ENCODE data around the gene ATP8A2.
"Not testable (repeated sequence)": the region's sequence is repeated elsewhere in the genome, so short reads cannot be mapped to it uniquely, and the experiment has no call there.

The ATP8A2 gene

DNA sequence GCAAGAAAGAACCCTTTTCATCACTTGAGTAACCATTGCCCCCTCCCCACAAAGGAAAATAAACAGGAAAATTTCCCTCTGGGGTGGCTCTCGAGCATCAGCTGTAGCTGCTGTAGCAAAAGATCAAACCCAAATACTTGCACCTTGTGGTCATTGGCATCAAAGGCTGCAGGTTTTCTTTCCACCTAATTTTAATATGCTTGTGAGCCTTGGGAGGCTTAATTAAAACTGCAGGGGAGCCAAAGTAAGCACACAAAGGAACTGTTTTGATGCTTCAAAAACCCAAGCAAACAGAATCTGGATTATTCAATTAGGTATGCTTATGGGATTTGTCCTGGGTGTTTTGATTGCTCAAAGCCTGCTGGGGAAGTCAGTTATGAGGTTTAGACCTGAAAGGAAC lies 560.6 kb downstream of the ATP8A2 start:
- no peak for DNase-seq
- intact Hi-C loops (cut with DNase I), result no loop called here

DNA sequence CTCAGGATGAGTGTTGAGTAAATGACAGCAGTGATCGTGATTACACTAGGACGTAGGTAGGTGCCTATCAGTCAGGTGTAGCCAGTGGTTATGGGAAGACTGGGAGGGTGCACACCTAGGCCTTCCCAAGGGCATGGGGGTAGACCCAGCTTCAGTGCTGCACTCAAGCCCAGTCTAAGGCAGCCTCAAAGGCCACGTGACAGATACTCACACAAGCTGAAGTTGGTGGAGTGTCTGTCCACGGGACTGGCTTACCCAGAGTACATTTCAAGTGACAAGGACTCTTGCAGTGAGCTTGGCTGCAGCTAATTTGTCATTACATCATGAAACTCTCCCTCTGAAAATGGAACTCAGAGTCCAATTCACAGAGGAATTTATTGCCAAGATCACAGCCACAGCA lies 561.7 kb downstream of the ATP8A2 start:
- intact Hi-C loops (cut with DNase I), result no loop called here
- no peak for DNase-seq

DNA sequence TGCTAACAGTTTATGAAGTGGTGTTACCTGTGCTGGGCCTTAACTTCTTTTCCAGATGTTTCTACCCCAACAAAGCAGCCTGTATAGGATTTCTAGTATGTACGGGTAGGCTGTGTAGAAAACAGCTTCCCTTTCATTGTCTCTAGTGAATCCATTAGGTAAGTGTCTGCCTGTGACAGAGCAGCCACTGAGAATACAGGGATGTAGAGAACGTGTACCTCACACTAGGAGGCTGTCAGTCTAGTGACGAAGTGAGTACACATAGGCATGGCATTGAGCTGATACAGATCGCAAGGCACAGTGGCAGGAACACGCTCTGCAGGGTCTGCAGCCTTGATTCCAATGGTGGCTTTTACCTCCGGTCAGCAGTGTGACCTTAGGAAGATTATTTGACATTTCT lies 562.4 kb downstream of the ATP8A2 start:
- intact Hi-C loops (cut with DNase I), result no loop called here
- DNase-seq, result no peak

DNA sequence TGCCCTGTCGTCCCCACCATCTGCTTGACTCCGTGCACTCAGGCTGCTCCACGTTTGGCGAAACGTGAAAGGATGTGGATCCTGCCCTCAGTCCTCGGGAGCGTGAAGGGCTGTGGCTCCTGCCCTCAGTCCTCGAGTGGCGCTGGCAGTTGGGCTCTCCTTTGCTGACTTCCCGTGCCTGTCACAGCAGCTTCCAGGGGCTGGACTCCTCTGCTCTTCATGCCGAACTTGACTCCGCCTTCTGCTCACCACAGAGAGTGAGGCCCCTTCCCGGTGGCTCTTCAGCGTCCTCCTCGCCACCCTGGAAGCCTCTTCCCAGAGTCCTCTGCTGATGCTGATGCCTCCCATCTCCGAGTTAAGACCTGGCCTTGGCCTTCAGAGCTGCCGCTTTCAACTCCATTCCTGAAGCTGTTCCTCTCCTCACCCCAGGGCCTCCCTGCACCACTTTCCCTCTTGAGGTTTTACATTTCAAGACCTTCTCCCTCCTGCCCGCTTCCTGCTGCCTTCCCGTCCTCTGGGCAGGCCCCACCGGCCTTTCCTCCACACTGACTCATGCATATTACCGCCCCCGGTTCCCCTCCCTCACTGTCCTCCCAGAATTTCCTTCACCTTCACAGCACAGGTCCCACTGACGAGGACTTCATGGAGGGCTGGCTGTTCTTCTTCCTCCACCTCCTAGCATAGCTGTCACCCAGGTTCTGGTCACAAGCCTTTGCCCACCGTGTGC lies 568.4 kb downstream of the ATP8A2 start:
- no peak for DNase-seq
- intact Hi-C loops (cut with DNase I), result no loop called here

DNA sequence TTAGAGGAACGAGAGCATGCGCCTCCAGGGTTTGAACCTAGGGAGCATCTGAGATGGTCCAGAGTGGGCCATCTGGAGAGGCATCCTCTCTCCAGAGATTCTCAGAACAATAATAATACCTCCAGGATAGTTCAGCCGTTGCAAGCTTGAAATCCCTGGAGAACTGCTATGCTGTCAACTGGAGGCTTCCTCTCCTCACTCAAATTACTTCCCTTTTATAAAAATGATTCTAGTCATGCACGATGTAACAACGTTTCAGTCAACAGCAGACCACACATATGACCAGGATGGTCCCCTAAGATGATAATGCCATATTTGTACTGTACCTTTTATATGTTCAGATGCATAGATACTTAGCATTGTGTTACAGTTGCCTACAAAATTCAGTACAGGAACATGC lies 571.3 kb downstream of the ATP8A2 start:
- intact Hi-C loops (cut with DNase I), result no loop called here
- DNase-seq, result no peak

DNA sequence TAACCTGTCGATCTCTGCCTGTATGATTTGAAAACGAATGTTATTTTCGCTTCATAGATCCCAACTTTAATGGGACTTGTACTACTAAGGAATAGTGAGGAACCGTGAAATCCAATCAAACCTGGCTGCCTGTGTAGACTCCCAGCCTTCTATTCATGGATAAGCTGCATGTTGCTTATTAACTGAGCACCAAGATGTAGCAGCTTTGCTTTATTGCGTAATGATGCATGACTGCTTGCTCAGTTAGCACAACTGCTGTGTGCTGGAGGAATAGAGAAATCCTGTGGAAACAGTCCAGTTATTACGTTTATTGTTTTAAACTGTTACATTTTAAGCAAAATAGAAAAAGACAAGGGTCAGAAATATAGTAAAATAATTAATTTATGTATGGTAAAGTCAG lies 571.9 kb downstream of the ATP8A2 start:
- no peak for DNase-seq
- intact Hi-C loops (cut with DNase I), result no loop called here

DNA sequence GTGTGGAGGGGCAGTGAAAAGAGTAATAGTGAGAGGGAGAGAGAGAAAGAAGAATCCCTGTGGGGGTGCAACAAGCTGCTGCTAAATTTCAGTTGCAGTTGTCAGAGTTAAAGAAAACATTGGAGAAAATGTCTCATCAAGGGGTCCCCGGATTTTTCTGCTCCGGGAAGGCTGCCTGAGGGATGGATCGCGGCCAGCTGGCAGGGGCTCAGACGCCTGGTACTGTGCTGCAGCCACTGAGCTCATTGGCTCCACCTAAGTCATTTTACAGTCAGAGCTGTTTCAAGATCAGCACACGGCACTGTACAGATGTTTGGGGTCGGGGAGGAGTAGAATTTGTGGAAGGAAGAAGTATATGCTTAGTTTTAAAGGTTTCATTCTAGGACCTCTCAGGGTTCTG lies 573.8 kb downstream of the ATP8A2 start:
- intact Hi-C loops (cut with DNase I), result no loop called here
- DNase-seq, result no peak

DNA sequence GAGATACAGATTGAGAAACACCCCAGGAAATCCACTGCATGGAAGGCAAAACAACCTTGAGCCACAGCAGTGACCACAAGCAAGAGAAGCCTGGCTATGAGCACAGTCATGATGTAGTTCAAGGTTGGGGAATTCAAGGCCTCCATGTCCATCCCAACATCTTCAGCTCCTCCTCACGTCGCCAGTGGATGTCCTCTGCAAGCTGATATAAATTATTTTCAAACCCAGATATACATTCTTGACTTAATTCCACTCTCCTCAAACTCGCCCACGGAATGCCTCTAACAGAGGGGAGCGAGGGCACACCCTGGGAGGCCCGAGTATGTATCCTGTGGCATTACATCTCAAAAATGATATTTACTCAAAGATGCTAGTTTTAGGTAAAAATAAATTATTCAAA lies 574.5 kb downstream of the ATP8A2 start:
- no peak for DNase-seq
- intact Hi-C loops (cut with DNase I), result no loop called here

DNA sequence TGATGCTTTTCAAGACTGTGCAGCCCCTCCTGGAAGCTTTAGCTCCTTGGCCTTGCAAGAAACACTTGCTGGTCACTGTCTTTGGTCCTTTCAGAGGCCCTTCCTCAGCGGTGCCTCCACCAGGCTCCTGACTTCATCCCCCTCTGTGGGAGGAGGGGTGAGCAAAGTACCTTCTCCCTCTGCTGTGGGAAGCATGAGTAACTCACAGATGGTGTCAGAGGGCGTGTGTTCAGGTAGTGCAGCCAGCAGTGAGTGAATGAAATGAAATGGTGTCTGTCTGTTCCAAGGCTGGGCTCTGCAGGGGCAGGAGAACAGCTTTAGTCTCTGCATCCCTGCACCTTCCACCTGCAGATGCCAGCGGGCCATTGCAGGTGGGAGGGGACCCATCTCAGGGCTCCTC lies 577.1 kb downstream of the ATP8A2 start:
- DNase-seq, result no peak
- intact Hi-C loops (cut with DNase I), result no loop called here

DNA sequence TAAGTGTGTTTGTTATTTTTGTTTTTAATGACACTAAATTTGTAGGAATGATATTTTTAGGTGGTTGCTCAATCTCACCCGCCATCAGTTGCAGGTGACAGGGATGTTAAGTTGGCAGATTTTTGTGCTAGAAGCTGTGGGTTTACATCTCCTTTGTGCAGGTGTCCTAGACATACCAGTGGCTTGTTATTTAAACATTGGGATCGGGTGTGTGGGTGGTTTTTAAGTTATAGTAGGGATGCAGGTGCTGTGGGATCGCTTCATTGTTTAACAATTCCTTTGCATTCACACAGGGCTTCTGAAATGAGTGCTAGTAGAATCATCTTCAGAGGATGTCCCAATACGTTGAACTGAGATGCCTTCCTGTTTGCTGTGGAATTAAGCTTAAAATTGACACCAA lies 580.1 kb downstream of the ATP8A2 start:
- DNase-seq, result no peak
- intact Hi-C loops (cut with DNase I), result no loop called here

DNA sequence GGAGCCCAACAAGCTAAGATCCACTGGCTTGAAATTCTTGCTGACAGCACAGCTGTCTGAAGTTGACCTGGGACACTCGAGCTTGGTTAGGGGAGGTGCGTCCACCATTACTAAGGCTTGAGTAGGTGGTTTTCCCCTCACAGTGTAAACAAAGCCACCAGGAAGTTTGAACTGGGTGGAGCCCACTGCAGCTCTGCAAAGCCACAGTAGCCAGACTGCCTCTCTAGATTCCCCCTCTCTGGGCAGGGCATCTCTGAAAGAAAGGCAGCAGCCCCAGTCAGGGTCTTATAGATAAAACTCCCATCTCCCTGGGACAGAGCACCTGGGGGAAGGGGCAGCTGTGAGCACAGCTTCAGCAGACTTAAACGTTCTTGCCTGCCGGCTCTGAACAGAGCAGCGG lies 582.3 kb downstream of the ATP8A2 start:
- intact Hi-C loops (cut with DNase I); DNase-seq: not testable (repeated sequence)

DNA sequence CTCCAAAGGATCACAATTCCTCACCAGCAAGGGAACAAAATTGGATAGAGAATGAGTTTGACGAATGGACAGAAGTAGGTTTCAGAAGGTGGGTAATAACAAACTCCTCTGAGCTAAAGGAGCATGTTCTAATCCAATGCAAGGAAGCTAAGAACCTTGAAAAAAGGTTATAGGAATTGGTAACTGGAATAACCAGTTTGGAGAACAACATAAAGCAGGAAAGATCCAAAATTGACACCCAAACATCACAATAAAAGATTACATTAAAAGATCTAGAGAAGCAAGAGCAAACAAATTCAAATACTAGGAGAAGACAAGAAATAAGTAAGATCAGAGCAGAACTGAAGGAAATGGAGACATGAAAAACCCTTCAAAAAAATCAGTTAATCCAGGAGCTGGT lies 583.2 kb downstream of the ATP8A2 start:
- not testable (repeated sequence) for DNase-seq

DNA sequence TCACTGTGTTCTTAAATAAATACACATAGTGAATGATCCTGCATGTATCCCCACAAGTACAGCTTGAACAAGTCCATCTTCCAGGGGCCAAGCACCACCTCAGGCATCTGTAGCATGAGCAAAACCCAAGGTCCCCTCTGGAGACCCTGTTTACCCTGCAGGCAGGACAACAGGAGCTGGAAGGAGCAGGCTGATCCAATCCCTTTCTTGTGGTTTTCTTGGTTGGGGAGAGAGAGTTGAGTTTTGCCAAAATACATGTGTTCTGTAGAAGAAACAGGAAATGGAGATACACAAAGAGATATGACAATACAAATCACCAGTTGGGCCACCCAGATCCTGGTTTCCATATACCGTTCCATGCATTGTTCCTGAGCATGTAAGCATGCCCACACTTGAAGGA lies 587.2 kb downstream of the ATP8A2 start:
- DNase-seq, result no peak
- intact Hi-C loops (cut with DNase I), result no loop called here

More for the DNA sequence above, 583.2 kb downstream of the ATP8A2 start:
- intact Hi-C loops (cut with DNase I), result not testable (repeated sequence)

DNA sequence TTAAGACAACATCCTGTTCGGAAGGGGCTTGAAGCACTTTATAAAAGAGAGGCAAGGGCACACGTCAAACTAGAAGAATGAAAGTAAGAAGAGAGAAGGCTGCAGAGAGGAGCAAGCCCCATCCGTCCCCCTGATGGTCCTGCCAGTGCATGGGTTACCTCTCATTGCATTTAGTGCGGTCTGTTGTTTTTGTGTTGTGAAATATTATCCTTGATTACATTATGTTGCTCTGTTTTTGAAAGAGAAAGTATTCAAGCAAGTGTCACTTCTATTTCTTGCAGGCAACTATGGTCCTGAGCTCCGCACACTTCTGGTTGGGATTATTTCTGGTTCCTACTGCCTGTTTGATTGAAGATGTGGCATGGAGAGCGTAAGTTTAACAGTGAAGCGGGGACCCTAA lies 589.5 kb downstream of the ATP8A2 start:
- intact Hi-C loops (cut with DNase I), result no loop called here

DNA sequence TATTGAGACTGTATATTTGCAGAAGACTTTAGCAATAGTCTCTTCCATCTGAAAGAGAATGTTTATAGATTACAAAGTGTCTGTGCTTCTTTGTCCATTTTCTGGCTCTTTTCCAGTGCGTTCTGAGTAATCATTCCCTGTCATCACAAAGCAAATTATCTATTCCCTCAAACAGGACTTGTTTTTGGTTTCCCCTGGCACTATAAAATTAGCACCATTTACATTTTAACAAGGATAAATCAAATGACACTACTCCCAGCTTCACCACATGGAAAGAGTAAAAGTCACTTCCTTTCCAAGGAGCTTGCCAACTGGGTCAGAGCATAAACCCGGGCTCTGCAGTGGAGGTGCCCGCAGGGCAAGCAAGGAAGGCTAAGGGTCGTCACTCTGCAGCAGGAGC lies 591.9 kb downstream of the ATP8A2 start:
- DNase-seq, result no peak
- intact Hi-C loops (cut with DNase I), result no loop called here

More for the DNA sequence above, 589.5 kb downstream of the ATP8A2 start:
- no peak for DNase-seq

DNA sequence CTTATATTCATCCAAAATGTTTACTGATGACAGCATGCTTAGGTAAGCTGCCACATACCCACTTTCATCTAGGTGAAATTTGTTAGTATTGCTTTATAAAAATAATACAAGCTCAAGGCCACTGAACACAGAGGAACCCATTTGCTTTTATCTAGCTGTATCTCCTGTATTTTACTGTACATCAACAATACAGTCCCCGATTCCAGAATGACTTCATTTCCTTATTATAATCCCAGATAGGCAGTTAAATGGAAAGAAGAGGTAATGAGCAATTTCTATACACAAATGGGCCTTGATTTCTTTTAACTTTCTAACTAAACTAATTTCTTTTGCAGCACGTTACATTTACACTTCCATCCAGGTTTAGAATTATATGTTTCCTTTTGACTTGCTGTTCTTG lies 593.8 kb downstream of the ATP8A2 start:
- no peak for DNase-seq
- intact Hi-C loops (cut with DNase I), result no loop called here

DNA sequence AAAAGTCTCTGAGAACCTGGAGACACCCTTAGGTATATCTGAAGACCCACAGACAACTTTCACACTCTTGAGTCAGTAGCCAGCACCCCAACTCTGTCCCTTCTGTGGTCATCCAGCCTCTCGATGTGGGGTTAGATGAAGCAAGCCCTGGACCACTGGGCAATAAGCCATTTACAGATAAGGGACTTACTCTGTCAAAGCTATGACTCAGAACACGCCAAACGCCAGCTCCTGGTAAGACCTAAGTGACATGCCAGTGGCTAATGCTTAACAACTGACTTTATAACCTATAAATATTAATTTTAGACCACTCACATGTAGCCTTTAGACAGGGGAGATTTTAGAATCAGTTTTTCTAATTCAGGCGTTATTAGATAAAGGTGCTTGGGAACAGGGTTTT lies 594.3 kb downstream of the ATP8A2 start:
- DNase-seq, result no peak
- intact Hi-C loops (cut with DNase I), result no loop called here

DNA sequence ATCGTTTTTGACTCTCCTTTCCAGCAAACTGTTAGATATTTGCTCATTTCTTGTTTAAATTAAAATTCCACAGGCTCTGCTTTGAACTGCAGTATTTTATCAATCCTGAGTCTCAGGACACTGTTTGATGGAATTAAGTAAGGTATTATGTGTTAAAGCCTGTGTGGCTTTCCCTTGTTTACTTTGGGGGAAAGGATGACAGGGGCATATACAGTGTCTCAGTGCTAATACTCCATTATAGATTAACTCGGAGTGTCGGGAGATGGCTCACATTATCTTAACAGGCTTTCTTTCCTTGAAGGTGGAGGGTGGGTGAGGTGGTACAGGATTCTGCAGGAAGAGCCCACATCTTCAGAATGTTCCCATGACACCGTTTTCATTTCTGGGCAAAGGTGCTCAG lies 595.4 kb downstream of the ATP8A2 start:
- intact Hi-C loops (cut with DNase I), result no loop called here

DNA sequence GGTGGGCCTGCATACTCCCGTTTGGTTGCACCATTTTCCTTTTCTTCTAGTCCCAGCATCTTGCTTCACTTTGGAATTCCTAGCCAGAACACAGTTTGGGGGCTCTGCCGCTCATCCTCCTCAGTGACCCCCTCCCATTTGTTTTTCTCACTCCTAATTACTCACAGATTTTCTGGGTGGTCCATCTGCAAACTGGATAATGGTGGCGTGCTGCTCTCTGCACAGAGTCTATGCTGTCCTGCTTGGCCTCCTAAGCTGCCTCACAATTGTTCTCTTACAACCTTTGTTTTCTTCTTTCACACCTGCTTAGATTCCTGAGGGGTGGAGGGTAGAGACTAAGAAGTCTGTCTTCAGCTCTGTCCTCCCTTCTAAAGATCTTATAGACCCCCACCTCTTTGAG lies 599.3 kb downstream of the ATP8A2 start:
- DNase-seq, result no peak
- intact Hi-C loops (cut with DNase I), result no loop called here

More for the DNA sequence above, 595.4 kb downstream of the ATP8A2 start:
- no peak for DNase-seq

DNA sequence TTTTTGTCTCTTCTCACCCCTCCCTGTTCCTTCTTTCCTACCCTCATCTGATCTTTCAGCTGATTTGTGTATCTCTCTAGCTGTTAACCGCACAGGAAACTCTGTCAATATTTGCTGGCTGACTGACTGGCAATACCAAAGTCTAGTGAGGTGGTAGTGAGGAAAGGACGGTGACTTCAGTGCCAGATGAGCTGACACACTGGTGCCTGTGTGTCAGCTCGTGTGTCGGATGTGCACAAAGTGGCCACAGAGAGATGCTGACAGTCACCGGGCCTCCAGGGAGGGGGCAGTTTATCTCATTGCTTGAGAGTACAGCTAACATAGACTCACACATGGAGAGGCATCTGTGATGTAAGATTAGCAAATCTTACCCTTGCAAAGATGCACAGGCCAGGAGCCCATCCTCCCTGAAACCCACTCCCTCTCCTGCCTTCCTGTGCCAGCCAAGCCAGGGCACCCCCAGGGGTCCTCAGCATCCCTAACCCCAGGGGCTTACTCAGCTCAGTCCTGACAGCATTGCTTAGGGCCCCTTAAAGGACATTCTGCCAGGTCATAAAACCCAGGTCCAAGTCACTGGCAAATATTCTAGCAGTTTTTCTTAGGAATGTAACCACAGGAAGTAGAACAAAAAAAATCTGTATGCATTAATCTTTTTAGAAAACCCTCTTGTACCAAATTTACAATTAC lies 599.8 kb downstream of the ATP8A2 start:
- DNase-seq, result peak in 2 of 10 donors; percentile 18 to 86
- intact Hi-C loops (cut with DNase I), result no loop called here

DNA sequence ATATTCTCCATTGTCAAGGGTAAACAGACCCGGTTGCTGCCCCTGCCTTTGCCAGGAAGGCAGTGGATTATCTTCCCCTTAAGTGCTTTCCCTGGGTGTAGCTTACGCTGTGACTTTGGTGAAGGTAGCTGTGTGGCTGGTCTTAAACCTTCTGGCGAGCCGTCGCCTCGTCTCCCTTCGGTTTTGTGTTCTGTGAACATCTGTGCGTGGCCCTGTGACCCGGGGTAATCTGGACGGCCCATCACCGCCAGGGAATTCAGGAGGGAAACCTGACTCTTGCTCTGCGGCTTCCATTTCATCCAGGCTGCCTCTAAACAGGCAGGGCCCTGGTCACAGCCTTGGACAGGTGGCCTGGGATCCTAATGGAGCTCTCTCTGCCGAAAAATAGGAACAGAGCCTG lies 601.3 kb downstream of the ATP8A2 start:
- no peak for DNase-seq
- intact Hi-C loops (cut with DNase I), result no loop called here

DNA sequence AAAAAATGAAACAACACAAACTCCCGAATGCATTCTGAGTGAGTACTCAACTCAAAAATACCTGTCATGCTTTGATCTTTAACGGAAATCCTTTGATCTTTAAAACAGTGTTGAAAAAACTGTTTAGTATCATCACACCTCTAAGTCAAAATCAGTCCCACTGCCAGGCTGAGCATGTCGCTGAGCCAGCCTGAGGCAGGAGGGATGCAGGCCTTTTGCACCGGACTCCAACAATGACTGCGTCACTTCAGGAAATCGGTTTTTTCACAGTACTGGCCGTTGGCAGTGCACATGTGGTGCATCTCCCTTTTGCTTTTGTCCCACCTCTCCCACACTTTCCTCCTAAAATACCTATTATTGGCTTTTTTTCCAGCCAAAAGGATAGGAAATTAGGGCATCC lies 601.8 kb downstream of the ATP8A2 start:
- intact Hi-C loops (cut with DNase I), result no loop called here
- DNase-seq, result no peak

All from posterior cingulate gyrus (tissue), 11 donors.